Suppressor macrophage treated with lipopolysaccharide for 1 hour (primary cell): Measurements from ENCODE around the gene TET2.

ENCODE experiments used
- DNase-seq, 3 donors: peaks; one replicate each; pipeline ENCODE4 v3.0.0-alpha.2; 2020 to 2022

Gene TET2

DNA sequence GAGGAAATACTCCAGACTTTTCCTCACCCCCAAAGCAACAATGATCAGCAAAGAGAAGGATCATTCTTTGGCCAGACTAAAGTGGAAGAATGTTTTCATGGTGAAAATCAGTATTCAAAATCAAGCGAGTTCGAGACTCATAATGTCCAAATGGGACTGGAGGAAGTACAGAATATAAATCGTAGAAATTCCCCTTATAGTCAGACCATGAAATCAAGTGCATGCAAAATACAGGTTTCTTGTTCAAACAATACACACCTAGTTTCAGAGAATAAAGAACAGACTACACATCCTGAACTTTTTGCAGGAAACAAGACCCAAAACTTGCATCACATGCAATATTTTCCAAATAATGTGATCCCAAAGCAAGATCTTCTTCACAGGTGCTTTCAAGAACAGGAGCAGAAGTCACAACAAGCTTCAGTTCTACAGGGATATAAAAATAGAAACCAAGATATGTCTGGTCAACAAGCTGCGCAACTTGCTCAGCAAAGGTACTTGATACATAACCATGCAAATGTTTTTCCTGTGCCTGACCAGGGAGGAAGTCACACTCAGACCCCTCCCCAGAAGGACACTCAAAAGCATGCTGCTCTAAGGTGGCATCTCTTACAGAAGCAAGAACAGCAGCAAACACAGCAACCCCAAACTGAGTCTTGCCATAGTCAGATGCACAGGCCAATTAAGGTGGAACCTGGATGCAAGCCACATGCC lies 89.7 kb downstream of the TET2 start:
- no peak for DNase-seq

DNA sequence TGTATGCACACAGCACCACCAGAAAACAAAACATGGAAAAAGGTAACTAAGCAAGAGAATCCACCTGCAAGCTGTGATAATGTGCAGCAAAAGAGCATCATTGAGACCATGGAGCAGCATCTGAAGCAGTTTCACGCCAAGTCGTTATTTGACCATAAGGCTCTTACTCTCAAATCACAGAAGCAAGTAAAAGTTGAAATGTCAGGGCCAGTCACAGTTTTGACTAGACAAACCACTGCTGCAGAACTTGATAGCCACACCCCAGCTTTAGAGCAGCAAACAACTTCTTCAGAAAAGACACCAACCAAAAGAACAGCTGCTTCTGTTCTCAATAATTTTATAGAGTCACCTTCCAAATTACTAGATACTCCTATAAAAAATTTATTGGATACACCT lies 90.2 kb downstream of the TET2 start:
- DNase-seq = no peak

DNA sequence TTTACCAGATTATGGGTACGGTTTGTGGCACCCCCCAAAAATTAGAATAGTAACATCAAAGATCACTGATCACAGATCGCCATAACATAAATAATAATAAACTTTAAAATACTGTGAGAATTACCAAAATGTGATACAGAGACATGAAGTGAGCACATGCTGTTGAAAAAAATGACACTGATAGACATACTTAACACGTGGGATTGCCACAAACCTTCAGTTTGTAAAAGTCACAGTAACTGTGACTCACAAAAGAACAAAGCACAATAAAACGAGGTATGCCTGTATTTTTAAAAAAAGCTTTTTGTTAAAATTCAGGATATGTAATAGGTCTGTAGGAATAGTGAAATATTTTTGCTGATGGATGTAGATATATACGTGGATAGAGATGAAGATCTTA lies 93.4 kb downstream of the TET2 start:
- DNase-seq = no peak

DNA sequence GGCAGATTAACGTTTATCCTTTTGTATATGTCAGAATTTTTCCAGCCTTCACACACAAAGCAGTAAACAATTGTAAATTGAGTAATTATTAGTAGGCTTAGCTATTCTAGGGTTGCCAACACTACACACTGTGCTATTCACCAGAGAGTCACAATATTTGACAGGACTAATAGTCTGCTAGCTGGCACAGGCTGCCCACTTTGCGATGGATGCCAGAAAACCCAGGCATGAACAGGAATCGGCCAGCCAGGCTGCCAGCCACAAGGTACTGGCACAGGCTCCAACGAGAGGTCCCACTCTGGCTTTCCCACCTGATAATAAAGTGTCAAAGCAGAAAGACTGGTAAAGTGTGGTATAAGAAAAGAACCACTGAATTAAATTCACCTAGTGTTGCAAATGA lies 94.8 kb downstream of the TET2 start:
- DNase-seq = no peak

DNA sequence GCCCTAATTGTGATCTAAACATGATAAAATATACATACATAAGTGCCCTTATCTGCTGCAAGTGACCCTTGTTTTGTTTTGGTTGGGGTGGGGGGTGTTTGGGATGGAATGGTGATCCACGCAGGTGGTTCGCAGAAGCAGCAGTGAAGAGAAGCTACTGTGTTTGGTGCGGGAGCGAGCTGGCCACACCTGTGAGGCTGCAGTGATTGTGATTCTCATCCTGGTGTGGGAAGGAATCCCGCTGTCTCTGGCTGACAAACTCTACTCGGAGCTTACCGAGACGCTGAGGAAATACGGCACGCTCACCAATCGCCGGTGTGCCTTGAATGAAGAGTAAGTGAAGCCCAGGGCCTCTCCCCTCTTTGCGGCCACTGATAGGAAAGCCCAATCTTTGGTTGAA lies 96.8 kb downstream of the TET2 start:
- DNase-seq = no peak

DNA sequence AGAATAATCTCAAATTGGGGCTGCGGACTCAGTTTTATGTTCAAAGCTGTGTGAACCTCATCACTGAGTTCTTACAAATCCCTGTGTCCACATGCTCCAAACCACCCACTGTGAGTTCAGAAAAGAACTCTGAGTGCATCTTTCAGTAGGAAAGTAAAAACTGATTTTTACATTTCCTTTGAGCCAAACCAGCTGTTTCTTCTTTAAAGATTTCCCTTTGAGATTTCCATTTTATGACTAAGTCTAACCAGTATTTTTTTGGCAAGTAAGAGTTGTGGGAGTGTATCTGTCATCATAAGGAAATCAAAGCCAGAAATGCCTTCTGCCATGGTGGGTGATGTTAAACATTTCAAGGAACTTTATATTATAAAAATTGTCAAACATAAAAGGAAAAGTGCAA lies 100.0 kb downstream of the TET2 start:
- peak in 2 of 3 donors; percentile 22 to 23 for DNase-seq

DNA sequence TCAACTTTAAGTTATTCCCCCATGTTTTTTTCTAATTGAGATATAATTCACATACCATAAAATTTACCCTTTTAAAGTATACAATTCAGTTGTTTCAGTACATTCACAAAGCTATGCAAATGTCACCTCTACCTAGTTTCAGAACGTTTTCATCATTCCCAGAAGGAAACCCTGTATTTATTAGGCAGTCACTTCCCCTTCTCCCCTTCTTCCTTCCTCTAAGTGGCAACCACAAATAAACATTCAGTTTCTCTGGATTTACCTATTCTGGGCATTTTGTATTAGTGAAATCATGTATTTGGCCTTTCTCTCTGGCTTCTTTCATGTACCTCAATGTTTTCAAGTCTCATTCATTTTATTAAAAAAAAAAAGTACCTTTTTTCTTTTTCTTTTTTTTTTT lies 101.9 kb downstream of the TET2 start:
- DNase-seq = peak in 2 of 3 donors; percentile 4 to 8

DNA sequence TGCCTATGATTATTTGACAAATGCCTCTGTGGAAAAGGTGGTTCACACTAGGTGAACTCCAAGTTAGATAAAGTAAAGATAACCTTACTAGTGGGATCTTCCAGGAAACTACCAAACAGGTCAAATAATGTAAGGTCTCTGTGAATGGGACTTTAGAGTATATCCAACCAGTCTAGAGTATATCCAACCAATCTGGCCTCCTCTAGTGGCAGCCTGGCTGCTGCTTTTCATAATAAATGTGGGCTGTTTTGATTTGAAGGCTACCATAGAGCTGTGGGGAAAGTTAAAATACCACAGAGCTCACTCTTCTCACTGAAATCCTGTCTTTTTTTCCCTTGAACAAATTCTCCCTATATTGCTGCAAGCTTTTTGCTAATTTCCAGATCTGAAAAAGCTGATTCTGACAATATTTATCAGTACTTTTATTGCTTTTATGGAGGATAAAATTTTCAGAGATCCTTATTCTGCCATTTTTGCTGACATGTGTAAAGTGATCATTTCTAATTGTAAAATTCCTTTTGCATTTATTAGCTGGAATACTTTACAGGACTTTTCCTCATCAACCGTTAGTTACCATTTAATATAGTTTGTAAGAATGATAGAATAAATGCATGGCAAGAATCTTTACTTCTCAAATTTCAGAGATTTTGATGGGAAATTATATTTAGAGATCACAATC lies 111.3 kb downstream of the TET2 start:
- DNase-seq = no peak

DNA sequence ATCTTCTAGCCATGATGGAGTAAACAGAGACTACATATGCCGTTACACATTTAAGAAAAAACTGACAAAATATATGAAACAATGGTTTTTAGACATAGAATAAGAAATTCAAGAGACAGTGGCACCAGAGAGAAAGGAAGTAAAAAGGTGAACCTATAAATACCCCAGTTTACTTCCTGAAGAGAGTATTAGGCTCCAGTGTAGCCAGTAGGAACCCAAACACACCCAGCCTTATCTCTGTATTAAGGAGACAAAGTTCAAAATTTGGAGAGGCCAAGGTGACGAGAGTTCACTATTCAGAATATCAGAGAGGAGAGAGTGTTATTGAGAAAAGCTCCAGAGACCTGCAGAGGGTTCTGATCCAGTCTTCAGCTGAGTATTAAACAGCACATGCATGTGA lies 119.0 kb downstream of the TET2 start:
- DNase-seq = no peak

DNA sequence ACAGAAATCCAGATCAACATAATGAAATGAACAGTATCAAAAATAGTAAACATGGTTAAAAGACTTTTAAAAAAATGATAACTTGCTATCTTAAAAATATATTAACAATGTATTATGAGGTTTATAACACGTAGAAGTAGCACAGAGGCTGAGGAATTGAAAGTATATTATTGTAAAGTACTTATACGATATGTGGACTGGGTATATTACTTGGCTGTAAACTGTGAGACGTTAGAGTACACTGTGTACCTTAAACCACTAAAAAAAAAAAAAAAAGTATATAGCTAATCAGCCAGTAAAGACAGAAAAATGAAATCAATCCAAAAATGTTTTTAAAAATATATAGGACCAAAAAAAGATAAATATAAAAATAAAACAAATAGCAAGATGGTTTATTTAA lies 120.6 kb downstream of the TET2 start:
- no peak for DNase-seq

DNA sequence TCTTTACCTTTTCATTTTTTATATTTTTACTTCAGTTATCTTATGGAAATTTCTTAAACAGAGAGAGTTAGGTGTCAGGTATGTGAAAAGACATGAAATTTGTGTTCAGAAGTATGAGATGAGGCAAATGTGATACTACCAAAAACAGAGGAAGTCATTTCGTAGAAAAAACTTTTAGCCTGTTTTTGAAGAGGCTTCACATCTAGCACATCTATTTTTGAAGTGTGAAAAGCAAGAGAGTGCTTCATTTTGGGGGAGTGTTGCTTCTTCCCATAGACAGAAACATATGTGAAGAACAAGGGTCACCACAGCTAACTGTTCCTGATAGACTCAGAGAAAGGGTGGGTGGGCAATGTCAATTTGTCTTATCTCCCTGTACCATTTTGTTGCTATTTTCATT lies 125.3 kb downstream of the TET2 start:
- no peak for DNase-seq

DNA sequence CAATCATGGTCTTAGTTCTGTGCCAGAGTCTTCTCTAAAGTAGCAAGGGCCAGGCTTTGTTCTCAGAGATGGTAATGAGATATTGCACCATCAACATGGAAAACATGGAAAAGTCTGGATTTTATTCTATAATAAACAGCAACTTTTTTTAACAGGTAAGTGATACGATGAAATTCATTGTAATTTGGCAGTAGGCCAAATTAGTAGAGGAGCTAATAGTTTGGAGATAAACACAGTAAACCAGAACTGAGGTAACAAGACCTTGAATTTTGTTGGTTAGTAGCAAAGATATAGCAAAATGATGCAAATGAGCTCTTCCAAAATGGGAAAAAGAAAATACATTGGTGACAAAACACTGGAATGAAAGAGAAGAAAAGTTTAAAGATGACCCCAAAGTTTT lies 126.6 kb downstream of the TET2 start:
- no peak for DNase-seq

DNA sequence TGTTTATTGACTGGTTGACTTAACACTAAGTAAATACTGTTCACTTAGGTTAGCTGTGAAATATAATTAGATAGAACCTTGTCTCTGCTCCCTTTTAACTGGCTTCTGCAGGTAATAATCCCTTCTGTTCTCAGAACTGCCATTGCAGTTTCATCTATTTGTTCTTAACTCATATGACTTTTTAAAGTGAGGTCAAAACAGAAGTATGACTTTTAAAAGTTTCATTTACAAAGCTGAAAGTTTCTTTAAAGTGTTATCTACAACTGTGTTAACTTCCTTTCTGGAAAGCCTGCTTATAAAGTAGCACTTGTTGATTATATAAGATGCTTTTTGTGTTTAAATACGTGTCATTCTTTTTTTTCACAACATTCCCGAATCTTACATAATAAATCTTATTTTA lies 127.4 kb downstream of the TET2 start:
- no peak for DNase-seq

DNA sequence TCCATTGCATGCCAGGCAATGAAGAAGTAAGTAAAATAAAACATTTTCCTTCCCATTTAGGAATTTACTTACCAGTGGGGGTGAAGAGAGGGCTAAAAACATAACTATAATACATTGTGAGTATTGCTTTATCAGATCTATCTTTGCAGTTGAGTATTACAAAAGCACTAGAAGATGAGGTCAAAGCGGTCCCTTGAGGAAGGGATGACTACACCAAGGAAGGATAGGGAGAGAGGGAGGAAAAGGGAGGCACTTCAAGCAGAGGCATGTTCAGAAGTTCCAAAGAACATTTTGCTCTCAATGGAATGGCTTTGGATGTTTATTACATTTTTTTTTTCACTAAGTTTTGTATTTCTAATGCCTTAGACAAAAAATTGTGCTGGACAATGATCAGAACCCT lies 127.8 kb downstream of the TET2 start:
- DNase-seq = no peak

DNA sequence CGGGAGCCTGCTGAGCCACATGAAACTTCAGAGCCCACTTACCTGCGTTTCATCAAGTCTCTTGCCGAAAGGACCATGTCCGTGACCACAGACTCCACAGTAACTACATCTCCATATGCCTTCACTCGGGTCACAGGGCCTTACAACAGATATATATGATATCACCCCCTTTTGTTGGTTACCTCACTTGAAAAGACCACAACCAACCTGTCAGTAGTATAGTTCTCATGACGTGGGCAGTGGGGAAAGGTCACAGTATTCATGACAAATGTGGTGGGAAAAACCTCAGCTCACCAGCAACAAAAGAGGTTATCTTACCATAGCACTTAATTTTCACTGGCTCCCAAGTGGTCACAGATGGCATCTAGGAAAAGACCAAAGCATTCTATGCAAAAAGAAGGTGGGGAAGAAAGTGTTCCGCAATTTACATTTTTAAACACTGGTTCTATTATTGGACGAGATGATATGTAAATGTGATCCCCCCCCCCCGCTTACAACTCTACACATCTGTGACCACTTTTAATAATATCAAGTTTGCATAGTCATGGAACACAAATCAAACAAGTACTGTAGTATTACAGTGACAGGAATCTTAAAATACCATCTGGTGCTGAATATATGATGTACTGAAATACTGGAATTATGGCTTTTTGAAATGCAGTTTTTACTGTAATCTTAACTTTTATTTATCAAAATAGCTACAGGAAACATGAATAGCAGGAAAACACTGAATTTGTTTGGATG lies 129.9 kb downstream of the TET2 start:
- DNase-seq = no peak

DNA sequence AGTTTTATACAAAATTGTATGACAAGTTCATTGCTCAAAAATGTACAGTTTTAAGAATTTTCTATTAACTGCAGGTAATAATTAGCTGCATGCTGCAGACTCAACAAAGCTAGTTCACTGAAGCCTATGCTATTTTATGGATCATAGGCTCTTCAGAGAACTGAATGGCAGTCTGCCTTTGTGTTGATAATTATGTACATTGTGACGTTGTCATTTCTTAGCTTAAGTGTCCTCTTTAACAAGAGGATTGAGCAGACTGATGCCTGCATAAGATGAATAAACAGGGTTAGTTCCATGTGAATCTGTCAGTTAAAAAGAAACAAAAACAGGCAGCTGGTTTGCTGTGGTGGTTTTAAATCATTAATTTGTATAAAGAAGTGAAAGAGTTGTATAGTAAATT lies 131.0 kb downstream of the TET2 start:
- no peak for DNase-seq

DNA sequence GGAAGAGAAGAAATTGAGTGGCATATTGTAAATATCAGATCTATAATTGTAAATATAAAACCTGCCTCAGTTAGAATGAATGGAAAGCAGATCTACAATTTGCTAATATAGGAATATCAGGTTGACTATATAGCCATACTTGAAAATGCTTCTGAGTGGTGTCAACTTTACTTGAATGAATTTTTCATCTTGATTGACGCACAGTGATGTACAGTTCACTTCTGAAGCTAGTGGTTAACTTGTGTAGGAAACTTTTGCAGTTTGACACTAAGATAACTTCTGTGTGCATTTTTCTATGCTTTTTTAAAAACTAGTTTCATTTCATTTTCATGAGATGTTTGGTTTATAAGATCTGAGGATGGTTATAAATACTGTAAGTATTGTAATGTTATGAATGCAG lies 132.6 kb downstream of the TET2 start:
- DNase-seq = no peak

DNA sequence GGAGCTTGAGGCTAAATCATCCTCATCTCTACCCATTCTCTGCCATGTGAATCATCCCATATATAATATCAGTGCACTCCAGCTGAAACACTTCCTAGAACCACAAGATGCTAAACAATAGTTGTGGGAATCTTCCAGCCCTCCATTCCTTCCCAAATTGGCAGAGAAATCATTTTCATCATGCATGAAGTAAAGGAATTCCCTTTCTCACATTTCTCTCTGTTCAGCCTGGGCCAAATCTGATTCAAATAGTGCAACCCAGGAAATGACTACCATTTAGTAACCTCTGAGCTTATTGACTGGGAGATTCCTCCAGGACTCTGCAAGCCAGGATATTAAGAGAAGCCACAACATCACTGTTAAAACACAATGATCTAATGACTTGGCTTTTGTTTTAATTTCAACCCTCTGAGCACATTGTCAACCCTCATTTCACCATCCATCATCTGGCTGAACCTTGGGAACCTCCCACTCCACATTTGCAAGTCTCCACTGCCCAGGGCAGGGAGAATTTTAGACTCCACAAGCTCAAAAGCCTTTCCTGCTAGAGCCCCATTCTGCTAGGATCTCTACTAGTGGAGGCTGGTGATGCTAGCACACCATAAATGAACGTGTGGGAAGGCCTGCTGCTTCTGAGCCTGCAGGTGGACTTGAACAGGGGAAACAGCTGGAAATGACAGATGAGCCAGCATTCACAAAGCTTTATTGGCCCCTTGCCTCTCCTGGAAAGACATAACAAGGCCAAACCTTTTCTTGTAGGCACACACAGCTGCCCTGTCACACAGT lies 133.9 kb downstream of the TET2 start:
- DNase-seq = peak in 2 of 3 donors; percentile 6 to 35

DNA sequence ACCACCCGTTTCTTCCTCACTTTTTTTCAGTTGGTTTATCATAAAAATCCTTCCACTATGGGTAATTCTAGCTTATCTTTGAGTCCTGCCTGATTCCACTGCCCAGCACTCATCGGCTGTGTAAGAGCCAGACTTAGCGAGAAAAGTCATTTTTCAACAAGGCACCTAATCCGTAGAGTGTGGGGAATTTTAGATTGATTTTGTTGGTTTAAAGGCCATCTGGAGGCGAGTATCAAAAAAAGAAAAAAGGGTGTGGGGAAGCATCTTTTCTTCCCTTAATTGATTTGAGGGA lies 134.4 kb downstream of the TET2 start:
- DNase-seq = no peak

DNA sequence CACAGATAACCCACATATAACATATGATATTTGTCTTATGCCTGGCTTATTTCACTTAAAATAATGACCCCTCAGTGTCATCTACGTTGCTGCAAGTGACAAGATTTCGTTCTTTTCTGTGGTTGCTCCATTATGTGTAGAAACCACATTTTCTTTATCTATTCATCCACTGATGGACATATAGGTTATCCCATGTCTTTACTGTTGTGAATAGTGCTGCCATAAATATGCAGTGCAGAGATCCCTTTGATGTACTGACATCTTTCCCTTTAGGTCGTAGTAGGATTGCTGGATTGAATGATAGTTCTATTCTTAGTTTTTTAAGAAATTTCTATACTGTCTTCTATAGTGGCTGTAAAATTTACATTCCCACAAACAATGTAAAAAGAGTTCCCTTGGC lies 135.8 kb downstream of the TET2 start:
- DNase-seq = no peak

DNA sequence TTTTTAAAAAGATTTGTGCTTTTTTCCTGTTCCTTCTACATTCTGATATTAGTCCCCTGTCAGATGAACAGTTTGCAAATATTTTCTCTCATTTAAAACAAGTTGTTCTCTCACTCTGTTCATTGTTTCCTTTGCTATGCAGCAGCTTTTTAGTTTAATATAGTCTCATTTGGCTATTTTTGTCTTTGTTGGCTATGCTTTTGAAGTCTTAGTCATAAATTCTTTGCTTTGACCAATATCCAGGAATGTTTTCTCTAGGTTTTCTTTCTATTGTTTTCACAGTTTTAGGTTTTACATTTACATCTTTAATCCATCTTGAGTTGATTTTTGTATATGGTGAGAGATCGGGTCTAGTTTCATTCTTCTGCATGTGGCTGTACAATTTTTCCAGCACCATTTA lies 136.8 kb downstream of the TET2 start:
- DNase-seq = no peak

DNA sequence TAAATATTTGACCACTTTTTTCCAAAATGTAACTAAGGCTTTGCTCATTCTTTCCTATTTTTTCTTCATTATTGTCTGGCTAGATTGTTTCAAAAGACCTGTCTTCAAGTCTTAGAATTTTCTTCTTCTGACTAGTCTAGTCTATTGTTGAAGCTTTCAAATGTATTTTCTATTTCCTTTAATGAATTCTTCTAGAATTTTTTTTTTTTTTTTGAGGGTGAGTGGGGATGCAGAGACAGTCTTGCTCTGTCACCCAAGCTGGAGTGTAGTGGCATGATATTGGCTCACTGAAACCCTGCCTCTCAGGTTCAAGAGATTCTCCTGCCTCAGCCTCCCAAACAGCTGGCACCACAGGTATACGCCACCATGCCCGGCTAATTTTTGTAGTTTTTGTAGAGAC lies 141.4 kb downstream of the TET2 start:
- DNase-seq = no peak

DNA sequence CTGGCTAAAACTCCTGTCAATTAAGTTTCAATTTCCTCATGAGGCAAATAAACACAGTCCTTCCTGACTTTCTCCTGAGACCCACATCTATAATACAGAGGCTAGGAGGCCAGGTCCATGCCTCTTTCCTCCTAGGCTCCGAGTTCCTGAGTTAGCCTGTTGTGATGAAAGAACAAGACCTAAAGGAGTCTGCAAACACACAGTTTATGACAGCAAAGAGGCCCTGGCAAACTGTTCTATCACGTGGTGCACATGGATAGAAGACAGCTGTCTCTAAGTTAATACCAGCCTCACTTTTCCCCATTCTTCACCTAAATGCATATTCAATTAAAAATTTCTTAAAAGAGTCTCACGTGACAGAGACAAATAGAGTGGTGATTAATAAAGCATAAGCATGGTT lies 145.2 kb downstream of the TET2 start:
- no peak for DNase-seq

DNA sequence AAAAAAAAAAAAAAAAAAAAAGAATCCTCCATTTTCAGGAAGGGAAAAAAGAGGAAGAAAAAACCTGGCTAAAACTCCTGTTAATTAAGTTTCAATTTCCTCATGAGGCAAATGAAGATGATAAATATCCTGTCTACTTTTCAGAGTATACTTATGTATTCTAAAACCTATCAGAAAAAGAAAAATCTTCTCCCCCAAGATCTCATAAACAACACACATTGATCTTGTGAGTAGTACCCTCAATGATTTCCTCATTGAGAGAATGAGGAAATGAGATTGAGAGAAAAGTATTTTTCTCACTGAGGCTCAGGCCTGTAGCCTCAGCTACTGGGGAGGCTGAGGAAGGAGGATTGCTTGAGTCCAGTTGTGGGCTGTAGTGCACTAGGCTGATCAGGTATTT lies 146.7 kb downstream of the TET2 start:
- peak; percentile 27 to 66 (median 48) for DNase-seq
